HEK293 (cell line): Measurements from ENCODE around the gene ANO7.

Source experiments
- ATF2 ChIP-seq: fragments of 450-650 bp; formaldehyde crosslinking; IDR thresholded peaks from 2 replicates; pipeline ENCODE4 v1.5.1; 2016; ENCODE audit warnings: missing biosample characterization, missing genetic modification characterization, low read depth
- CTCF ChIP-seq: fragments of 450-650 bp; formaldehyde crosslinking; IDR thresholded peaks from 2 replicates; pipeline ENCODE4 v1.5.1; 2016; ENCODE audit warnings: missing biosample characterization, missing genetic modification characterization
- HOXC10 ChIP-seq: sonication (generic); formaldehyde crosslinking; IDR thresholded peaks from 2 replicates; pipeline ENCODE4 v1.8.1; 2023; ENCODE audit warnings: mild to moderate bottlenecking, missing genetic modification reagents
- OVOL3 ChIP-seq: fragments of 450-650 bp; formaldehyde crosslinking; IDR thresholded peaks from 2 replicates; pipeline ENCODE4 v1.5.1; 2016; ENCODE audit warnings: missing biosample characterization, missing genetic modification characterization
- RBAK ChIP-seq: fragments of 450-650 bp; formaldehyde crosslinking; IDR thresholded peaks from 2 replicates; pipeline ENCODE4 v1.5.1; 2016; ENCODE audit warnings: missing biosample characterization, missing genetic modification characterization
- SP2 ChIP-seq: fragments of 450-650 bp; formaldehyde crosslinking; IDR thresholded peaks from 2 replicates; pipeline ENCODE4 v1.5.1; 2016; ENCODE audit warnings: missing biosample characterization, missing genetic modification characterization
- ZNF138 ChIP-seq: fragments of 450-650 bp; formaldehyde crosslinking; IDR thresholded peaks from 2 replicates; pipeline ENCODE4 v1.5.1; 2016; ENCODE audit warnings: missing biosample characterization, missing genetic modification characterization, borderline replicate concordance
- ZNF148 ChIP-seq: fragments of 450-650 bp; formaldehyde crosslinking; IDR thresholded peaks from 2 replicates; pipeline ENCODE4 v1.5.0; 2017; ENCODE audit warnings: missing biosample characterization, missing genetic modification characterization, borderline replicate concordance
- ZNF16 ChIP-seq: fragments of 450-650 bp; formaldehyde crosslinking; IDR thresholded peaks from 2 replicates; pipeline ENCODE4 v1.5.1; 2016; ENCODE audit warnings: low read depth, missing biosample characterization, missing genetic modification characterization
- ZNF423 ChIP-seq: fragments of 450-650 bp; formaldehyde crosslinking; IDR thresholded peaks from 2 replicates; pipeline ENCODE4 v1.5.1; 2016; ENCODE audit warnings: missing biosample characterization, missing genetic modification characterization
- ZNF449 ChIP-seq: fragments of 450-650 bp; formaldehyde crosslinking; IDR thresholded peaks from 2 replicates; pipeline ENCODE4 v1.5.1; 2017; ENCODE audit warnings: missing biosample characterization, mild to moderate bottlenecking, missing genetic modification characterization, moderate library complexity
- ZNF514 ChIP-seq: fragments of 450-650 bp; formaldehyde crosslinking; IDR thresholded peaks from 2 replicates; pipeline ENCODE4 v1.5.1; 2016; ENCODE audit warnings: missing biosample characterization, missing genetic modification characterization
- ZNF791 ChIP-seq: fragments of 450-650 bp; formaldehyde crosslinking; IDR thresholded peaks from 2 replicates; pipeline ENCODE4 v1.5.1; 2016; ENCODE audit warnings: missing biosample characterization, missing genetic modification characterization

GRCh38 chr2:241189093-241189855 lies 797 bp downstream of the ANO7 start:
- no peak for TF ChIP-seq ZNF791 (tag by site-specific recombination)
- no peak for TF ChIP-seq CTCF (tag by site-specific recombination)
- TF ChIP-seq ZNF423 (tag by site-specific recombination), result no peak
- no peak for TF ChIP-seq ZNF514
- TF ChIP-seq RBAK (tag by site-specific recombination), result no peak
- TF ChIP-seq ZNF138, result no peak
- no peak for TF ChIP-seq SP2 (tag by site-specific recombination)
- TF ChIP-seq OVOL3 (tag by site-specific recombination), result no peak
- no peak for TF ChIP-seq ATF2 (tag by site-specific recombination)
- no peak for TF ChIP-seq ZNF449 (tag by site-specific recombination)
- TF ChIP-seq ZNF148 (tag by site-specific recombination), result no peak
- no peak for TF ChIP-seq ZNF16 (tag by site-specific recombination)
- no peak for TF ChIP-seq HOXC10
